ENCODE measurements around the gene LRIG1.

The LRIG1 gene

DNA sequence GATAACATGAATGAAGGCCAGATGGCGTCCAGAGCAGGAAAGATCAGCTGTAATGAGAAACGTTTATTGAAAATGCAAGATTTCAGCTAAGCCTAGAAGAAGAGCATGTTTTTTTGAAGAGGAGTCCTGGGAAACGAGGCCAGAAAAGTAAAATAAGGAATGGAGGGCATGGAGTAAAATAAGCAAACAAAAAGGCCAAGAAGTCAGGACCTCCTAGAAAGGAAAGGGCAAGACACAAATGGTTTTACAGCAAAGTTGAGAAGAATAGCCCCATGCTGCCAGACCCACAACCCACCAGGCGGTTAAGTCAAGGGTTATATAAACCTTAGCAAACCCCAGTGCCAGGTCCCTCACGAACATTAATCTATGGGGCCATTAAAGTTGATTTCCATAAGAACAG lies 30.5 kb downstream of the LRIG1 start:
- no peak for DNase-seq

DNA sequence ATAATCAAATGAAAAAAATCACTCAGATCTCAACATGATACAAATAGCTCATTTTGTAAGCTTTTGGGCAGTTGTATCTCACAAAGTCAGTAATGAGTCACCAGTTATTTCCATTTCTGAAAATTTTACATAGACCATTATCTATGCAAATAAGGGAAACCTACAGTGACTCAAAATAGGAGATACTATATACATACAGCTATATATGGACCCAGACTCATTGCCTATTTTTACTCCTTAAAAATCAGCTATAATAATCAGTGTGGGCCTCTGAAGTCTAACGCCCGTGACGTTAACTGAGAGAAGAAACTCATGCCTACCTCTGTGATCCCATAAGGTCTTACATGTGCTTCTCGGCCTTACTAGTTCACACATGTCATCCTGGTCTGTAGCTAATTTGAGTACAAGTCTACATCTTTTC lies 31.6 kb downstream of the LRIG1 start:
- peak in 1 of 5 experiments; percentile 85 for DNase-seq

DNA sequence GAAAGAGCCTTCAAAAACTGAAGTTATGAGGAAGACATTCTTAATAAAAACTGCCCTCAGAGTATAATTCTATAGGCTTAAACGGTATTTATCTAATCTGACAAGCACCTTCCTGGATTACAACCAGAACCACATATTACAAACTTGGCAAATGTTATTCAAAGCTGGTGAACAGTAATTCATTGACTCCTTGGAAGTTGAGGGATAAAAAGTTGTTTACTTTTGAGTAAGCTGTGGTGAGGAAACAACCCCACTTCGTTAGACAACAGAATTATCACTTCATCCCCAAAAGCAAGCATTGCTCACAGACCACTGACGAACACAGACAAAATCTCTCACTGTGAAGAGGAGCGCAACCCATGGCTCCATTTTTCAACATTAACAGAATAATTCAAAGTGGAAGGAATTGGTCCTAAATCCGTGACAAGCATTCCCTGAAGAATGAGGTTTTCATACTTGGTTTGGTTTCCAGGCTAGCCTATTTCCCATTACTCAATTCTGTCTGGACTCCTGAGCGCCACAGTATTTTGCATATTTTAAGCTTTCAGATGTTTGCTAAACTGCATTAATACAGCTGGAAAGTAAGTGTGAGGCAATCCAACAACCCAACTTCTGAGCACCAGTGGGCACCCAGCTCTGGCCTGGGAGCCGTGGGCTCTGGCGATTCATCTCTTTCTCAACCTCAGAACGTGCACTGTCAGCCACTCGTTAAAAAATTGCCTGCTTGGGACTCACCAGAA lies 32.7 kb downstream of the LRIG1 start:
- DNase-seq: peak in 1 of 5 experiments; percentile 79

DNA sequence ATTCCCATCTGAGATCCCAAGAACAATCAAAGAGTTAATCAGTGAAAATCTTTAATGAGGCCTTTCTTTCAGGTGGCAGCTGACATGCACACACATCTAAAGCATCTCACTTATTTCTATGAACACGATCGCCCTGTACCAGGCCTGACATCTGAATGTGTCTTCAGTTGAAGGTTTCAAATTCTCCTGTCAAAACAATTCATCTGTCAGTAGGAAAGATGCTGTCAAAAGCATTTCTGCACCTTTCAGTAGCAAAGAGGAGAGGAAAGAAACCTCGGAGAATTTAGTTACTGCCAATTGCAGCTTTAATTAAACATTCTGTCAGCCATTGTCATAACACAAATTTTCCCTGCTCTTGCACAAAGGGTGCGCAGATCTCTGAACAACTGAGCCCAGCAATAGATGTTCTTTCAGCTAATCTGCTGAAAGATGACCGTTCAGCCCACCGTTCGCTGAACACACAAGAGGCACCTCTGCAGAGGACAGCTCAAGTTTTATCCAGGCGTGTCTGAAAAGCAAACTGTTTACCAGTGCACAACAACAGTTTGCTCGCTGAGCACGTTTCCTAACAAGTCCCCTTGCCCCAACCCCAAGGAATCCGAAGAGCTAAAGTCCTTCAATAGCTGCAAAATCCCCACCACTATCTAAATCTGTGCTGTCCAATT lies 34.1 kb downstream of the LRIG1 start:
- no peak for DNase-seq

- no peak for DNase-seq
Measured at GRCh38 chr3:66465587-66465986, 35.2 kb downstream of the LRIG1 start.

DNA sequence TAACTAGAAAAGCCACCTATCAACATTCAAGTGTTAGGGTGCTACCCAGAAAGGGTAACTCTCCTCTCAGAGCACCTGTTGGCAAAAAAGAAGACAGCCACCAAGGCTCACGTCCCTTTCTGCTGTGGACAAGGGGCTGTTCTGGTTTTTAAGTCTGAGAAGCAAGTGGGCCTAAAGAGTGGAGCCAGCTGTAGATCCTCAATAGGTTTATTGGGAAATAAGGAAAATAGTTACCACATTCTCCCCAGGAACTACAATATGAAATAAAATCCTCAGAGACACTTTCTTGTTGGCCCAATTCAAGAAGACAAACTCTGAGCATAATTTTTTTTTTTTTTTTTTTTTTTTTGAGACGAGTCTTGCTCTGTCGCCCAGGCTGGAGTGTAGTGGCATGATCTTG lies 35.8 kb downstream of the LRIG1 start:
- DNase-seq: no peak

DNA sequence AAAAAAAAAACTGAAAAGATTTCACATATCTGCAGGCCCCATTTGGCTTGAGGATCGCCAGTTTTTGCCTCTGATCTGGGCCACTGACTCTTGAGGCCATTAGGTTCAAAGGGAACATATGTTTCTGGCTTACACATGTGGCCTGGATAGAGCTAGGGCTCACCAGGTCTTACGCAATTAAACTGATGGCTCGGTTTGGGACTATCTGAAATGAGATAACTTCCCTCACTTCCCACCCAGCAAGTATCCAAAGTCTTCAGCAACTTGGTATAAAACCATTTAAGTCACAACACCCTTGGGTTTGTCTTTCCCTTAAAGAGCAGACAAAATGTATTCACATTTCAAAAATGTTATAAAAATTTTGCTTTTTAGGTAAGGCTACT lies 36.3 kb downstream of the LRIG1 start:
- DNase-seq: no peak

GRCh38 chr3:66463730-66464511 lies 36.9 kb downstream of the LRIG1 start:
- DNase-seq: no peak

DNA sequence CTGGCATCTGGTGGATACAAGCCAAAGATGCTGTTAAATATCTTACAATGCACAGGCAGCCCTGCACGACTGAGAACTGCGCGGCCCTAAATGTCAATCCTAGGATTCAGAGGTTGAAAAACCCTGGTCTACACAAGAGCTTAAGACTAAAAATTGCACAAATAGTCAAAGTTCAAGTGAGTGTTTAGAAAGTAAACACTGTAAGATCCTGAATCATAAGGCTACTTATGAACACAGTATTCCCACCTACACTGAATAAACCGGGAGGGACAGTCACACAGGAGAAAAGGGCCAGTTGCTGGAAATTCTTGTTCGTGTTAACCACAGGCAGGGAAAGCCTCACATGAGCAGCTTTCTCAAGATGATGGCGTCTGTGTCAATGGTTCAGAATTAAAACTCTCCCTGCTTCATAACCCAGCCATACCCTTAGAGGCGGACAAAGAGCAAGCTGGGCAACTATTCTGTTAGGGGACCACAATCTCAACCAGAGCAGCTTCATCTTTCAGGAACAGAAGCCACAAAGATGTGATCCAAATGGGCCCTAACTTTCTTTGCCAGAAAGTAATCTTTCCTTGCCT lies 37.7 kb downstream of the LRIG1 start:
- DNase-seq: no peak

DNA sequence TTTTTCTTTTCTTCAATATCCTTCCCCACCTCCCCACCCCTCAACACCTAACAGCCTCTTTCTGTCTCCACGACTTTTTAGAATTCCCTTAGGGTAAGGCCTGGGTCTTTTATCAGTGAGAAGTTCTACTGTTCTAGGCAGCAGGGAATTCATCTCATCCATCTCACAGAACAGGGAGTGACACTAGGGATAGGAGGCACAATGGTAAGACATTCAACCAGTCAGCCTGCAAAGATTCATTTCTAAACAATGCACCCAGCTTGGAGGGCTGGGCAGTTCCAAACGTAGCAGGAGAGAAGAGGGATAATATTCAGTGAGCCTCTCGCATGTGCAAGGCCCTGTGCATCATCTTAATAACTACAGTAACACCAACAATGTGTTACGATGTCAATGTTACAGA lies 43.6 kb downstream of the LRIG1 start:
- DNase-seq: no peak

- DNase-seq: peak in 2 of 5 experiments; percentile 22 to 37
Measured at GRCh38 chr3:66456711-66457173, 44.1 kb downstream of the LRIG1 start.

- no peak for DNase-seq
Measured at GRCh38 chr3:66454464-66454859, 46.4 kb downstream of the LRIG1 start.

DNA sequence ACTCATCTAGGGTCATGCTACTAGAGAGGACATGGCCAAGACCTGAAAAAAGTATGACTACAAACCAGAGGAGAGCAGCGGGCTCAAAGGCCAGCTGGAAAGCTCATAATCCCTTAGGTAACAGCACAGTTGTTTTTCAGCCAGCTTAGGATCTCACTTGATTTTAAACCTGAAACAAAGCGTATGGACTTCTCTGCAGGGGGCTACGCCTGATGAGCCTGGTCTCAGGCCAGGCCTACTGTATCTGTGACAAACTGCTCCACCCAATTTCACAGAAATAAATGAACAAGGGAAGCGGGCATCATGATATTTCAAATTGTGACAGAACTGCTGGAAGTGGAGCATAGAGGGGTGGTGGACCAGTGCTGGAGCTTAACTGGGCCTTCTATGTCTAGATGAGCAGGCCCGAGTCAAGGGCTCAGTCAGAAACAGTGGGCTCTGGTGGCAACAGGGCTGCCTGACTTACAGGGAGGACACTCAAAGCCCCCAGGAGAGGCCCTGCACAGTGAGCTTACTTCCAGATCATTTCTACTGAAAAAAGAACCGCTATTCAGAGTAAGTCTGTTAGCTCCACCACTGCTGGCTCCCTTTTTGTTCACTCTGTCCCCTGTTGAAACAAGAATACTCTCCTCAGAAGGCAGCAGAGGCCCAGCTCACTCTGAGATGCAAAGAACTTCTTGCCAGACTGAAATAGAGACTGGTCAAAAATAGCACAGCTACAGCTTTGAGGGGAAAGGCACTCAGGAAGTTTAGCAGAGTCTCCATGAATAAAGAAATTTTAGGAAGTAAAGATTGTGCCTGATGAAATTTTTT lies 47.0 kb downstream of the LRIG1 start:
- no peak for DNase-seq

DNA sequence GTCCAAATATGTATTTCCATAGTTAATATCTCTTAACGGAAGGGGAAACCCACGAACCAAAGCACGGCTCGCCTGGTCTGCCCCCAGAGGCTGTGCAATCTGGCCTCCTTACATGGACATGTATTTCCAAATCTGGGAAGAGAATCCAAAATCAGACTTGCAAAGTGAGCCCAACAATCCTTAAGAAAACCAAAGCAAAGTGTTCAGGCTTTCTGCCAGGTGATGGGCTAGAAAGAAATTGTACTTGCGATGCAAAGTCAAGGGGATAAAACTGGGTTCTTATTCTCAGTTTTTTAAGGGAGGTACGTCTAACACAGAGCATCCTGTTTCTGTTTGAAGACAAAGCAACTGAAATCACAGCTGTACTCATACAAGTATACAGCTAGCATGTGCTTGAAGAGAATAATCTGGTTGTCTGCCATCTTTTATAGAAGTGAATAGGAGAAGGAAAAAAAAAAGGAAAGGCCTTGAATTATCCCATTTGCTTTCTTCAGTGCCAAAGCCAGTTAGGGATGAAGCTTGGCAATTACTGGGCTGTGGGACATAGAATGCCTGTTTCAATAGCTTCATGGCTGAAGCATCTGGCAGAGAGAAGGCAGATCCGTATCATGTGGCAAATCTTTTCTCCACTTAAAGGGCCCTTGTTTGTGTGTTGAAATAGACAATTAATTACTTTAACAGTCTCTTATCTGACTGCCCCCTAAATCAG lies 48.4 kb downstream of the LRIG1 start:
- DNase-seq: no peak

DNA sequence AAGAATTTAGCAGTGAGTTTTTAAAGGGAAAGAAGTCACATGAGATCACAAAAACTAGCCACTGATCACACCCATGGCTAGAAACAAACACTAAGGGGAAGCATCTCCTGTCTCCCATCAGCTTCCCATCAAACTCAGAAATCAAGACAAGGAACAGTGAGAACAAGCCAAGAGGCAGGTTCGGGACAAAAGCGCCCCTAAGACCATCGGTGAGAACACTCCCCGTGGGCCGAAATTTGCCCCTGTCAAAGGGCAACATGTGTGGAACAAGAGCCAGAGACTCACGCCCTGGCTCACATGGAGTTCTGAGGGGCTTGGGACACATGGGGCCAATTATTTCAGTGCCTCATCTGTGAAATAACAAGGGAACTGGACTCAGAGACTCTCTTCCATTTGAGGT lies 49.1 kb downstream of the LRIG1 start:
- no peak for DNase-seq

DNA sequence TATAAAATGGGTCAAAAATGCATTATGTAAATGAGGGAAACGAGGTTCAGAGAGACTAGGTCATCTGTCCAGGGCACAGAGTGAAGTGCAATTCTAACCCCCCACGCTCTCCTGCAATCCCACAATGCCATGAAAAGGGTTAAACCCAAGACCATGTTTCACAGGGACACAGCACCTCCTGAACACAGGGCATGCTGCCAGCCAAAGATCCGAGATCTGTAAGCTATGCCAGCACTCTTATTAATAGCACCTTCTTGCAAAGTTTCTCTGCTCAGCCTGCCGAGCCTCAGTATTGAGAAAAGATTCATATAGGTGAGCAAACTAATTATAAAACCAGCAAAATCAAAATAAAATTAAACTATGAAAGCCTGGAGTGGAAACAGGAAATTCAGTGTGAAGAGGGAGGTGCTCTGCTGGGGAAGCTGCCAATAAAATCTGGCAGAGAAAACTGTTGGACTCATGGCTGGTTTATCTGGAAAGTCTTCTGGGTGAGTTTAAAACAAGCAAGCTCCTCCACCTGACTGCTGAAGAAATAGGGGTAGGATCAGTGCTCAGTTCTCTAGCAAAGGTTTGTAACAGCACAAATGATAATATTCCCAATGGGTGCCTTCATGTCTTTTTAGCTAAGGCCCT lies 50.3 kb downstream of the LRIG1 start:
- DNase-seq: no peak

DNA sequence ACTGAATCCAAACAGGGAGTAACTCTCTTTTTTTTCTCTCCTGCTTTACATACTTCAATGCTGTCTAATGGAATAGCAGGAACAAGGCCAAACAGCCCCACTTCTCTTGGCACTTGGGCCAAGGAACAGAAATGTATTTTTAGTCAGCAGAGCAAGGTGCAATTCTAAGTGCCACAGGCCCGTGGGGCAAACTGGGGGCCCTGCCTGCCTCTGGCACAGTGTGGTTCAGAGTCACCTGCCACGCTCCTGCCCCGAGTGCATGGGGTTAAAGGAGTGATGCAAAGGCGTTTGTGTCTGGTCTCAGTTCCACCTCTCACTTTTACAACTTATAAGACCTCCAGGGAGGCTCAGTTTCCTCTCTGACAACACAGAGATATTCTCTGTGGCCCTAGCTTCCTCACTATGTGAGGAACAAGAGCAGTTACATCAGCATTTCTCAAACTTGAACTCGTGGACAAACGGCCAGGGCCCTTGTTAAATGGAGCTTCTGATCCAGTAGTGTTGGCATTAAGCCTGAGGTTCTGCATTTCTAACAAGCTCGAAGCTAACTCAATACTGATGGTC lies 51.3 kb downstream of the LRIG1 start:
- DNase-seq: no peak

- no peak for DNase-seq
Measured at GRCh38 chr3:66444146-66444644, 56.6 kb downstream of the LRIG1 start.

DNA sequence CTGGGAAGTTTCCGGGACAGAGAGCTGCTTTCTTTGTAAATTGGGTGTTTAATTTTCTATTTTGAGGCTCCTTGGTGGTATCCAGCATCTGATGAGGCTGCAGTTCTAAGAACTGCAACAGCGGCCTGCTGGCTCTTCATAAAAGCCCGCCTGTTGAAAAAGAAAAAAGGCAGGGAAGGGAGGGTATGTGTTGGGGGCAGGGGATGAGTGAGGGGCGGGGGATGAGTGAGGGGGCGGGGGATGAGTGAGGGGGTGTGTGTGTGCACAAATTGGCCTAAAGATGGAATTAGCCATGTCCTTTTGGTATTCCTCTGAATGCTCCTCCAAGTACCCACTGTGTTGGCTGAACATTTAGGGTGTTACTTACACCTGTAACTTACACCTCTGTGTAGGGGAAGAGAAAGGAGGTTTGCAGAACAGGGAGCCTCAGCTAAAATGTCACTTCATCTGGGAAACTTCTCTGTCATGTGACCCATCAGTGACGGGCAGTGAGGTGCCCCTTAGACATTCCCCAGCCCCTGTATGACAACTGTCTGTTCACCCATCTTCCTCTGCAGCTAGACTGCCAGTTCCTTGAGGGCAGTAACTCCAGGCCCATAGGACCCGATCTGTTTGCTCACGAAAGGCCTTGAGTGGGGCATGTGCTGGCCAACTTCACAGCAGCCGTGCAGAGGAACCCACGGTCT lies 57.6 kb downstream of the LRIG1 start:
- DNase-seq: no peak
